HepG2 (cell line): ENCODE data around the gene DNALI1. TPM values are rescaled to one million over a fixed set of nuclear protein-coding genes. Genes with fewer than 3 reads are reported as not detected.

Experiments used
- CSRNP1 ChIP-seq: sonication (generic); formaldehyde crosslinking; IDR thresholded peaks from 2 replicates; pipeline ENCODE4 v1.8.1; 2023; ENCODE audit warnings: mild to moderate bottlenecking, missing genetic modification reagents
- FLYWCH1 ChIP-seq: sonication (generic); formaldehyde crosslinking; IDR thresholded peaks from 2 replicates; pipeline ENCODE4 v1.8.1; 2023; ENCODE audit warnings: mild to moderate bottlenecking, missing genetic modification reagents
- FOXA1 ChIP-seq, 2 experiments: fragments of 450-650 bp in 1 of 2; sonication (generic) in 1 of 2; formaldehyde crosslinking in 1 of 2; IDR thresholded peaks; 2 replicates each; pipeline versions ENCODE4 v1.4.0 to v1.6.1; 2016 to 2020; ENCODE audit warnings: missing genetic modification reagents in 1 of 2
- MAFG ChIP-seq: sonication (generic); formaldehyde crosslinking; IDR thresholded peaks from 2 replicates; pipeline ENCODE4 v1.5.1; 2020; ENCODE audit warnings: mild to moderate bottlenecking, missing genetic modification reagents
- PAF1 ChIP-seq: IDR thresholded peaks from 2 replicates; pipeline ENCODE4 v1.6.1; 2016; ENCODE audit warnings: missing genetic modification reagents, missing compliant biosample characterization
- POGZ ChIP-seq: sonication (generic); formaldehyde crosslinking; IDR thresholded peaks from 2 replicates; pipeline ENCODE4 v1.4.0; 2020; ENCODE audit warnings: mild to moderate bottlenecking, missing genetic modification reagents
- POLR2AphosphoS5 ChIP-seq: IDR thresholded peaks from 2 replicates; pipeline ENCODE4 v1.6.1; 2012; ENCODE audit warnings: low read depth, low read length
- REL ChIP-seq: sonication (generic); formaldehyde crosslinking; conservative IDR thresholded peaks from 2 replicates; pipeline ENCODE4 v1.8.0; 2022; ENCODE audit warnings: mild to moderate bottlenecking, missing genetic modification reagents, moderate library complexity
- SALL1 ChIP-seq: sonication (generic); formaldehyde crosslinking; IDR thresholded peaks from 2 replicates; pipeline ENCODE4 v1.8.0; 2022; ENCODE audit warnings: mild to moderate bottlenecking, missing genetic modification reagents
- SCMH1 ChIP-seq: sonication (generic); formaldehyde crosslinking; IDR thresholded peaks from 2 replicates; pipeline ENCODE4 v1.9.0; 2021; ENCODE audit warnings: missing genetic modification reagents, mild to moderate bottlenecking, borderline replicate concordance
- SIN3B ChIP-seq: fragments of 150-350 bp; IDR thresholded peaks from 2 replicates; pipeline ENCODE4 v1.6.1; 2014; ENCODE audit warnings: low read length
- TARDBP ChIP-seq: sonication (generic); formaldehyde crosslinking; IDR thresholded peaks from 2 replicates; pipeline ENCODE4 v1.8.0; 2022; ENCODE audit warnings: mild to moderate bottlenecking, missing genetic modification reagents
- TGIF2 ChIP-seq: IDR thresholded peaks from 2 replicates; pipeline ENCODE4 v1.6.1; 2016; ENCODE audit warnings: control low read depth, missing compliant biosample characterization
- TOPORS ChIP-seq: sonication (generic); formaldehyde crosslinking; IDR thresholded peaks from 2 replicates; pipeline ENCODE4 v1.8.0; 2023; ENCODE audit warnings: mild to moderate bottlenecking, missing genetic modification reagents
- TP53 ChIP-seq: sonication (generic); formaldehyde crosslinking; conservative IDR thresholded peaks from 2 replicates; pipeline ENCODE4 v1.4.0; 2020; ENCODE audit warnings: missing genetic modification reagents
- ZBTB7B ChIP-seq: sonication (generic); formaldehyde crosslinking; IDR thresholded peaks from 2 replicates; pipeline ENCODE4 v1.4.0; 2020; ENCODE audit warnings: missing genetic modification reagents
- ZNF224 ChIP-seq: sonication (generic); formaldehyde crosslinking; IDR thresholded peaks from 2 replicates; pipeline ENCODE4 v1.5.0; 2020; ENCODE audit warnings: mild to moderate bottlenecking, missing genetic modification reagents
- ZNF275 ChIP-seq: sonication (generic); formaldehyde crosslinking; IDR thresholded peaks from 2 replicates; pipeline ENCODE4 v1.8.0; 2022; ENCODE audit warnings: missing genetic modification reagents, mild to moderate bottlenecking, inconsistent platforms, borderline replicate concordance
- ZNF337 ChIP-seq: sonication (generic); formaldehyde crosslinking; IDR thresholded peaks from 2 replicates; pipeline ENCODE4 v1.5.1; 2020; ENCODE audit warnings: missing genetic modification reagents, low read depth, mild to moderate bottlenecking, borderline replicate concordance
- ZNF562 ChIP-seq: sonication (generic); formaldehyde crosslinking; IDR thresholded peaks from 2 replicates; pipeline ENCODE4 v1.8.0; 2022; ENCODE audit warnings: missing genetic modification reagents, borderline replicate concordance
- ZNF652 ChIP-seq: IDR thresholded peaks from 2 replicates; pipeline ENCODE4 v1.6.1; 2016; ENCODE audit warnings: low read depth, borderline replicate concordance
- ZNF780A ChIP-seq: sonication (generic); formaldehyde crosslinking; IDR thresholded peaks from 2 replicates; pipeline ENCODE4 v1.8.0; 2022; ENCODE audit warnings: mild to moderate bottlenecking, missing genetic modification reagents, moderate library complexity
- ZNF816 ChIP-seq: sonication (generic); formaldehyde crosslinking; IDR thresholded peaks from 2 replicates; pipeline ENCODE4 v1.8.0; 2022; ENCODE audit warnings: missing genetic modification reagents, mild to moderate bottlenecking, borderline replicate concordance
- ZNF841 ChIP-seq: sonication (generic); formaldehyde crosslinking; IDR thresholded peaks from 2 replicates; pipeline ENCODE4 v1.8.1; 2023; ENCODE audit warnings: missing genetic modification reagents, borderline replicate concordance
- polyA plus RNA-seq, 8 experiments: library from polyadenylated mRNA; depleted of rRNA in 3 of 8; stranded (reverse) in 7 of 8; unstranded in 1 of 8; fragments of >200 nt; fragmentation: Illumina TruSeq in 4 of 8; extraction: Trizol in 4 of 8; gene quantifications; 2 replicates each; pipeline versions ENCODE4 v1.2.1 to v1.2.3, GENCODE V29; 2011 to 2016; ENCODE audit warnings: low read depth in 4 of 8, missing spikeins in 1 of 8, mixed read lengths in 1 of 8; ENCODE audit not compliant: insufficient read depth in 1 of 8
- total RNA-seq, 5 experiments: library from RNA; depleted of rRNA; stranded (reverse); fragments of >200 nt; fragmentation: Illumina TruSeq; extraction: Trizol; gene quantifications; 2 replicates each; pipeline ENCODE4 v1.2.3, GENCODE V29; 2016; ENCODE audit warnings: low read depth in 1 of 5
- TF ChIP-seq, protein P1 (sequence below): sonication (generic); formaldehyde crosslinking; IDR thresholded peaks from 2 replicates; pipeline ENCODE4 v1.8.0; 2022; ENCODE audit warnings: missing genetic modification reagents, low read depth, mild to moderate bottlenecking, borderline replicate concordance
- TF ChIP-seq, protein P2 (sequence below): sonication (generic); formaldehyde crosslinking; IDR thresholded peaks from 2 replicates; pipeline ENCODE4 v1.5.0; 2020; ENCODE audit warnings: missing genetic modification reagents

The DNALI1 gene
- total and polyA plus RNA-seq, 2 of the 13 experiments (the other 11 are each of a cell fraction or from before 2014, with no cell fraction given): 0.42 to 0.70 TPM

DNA sequence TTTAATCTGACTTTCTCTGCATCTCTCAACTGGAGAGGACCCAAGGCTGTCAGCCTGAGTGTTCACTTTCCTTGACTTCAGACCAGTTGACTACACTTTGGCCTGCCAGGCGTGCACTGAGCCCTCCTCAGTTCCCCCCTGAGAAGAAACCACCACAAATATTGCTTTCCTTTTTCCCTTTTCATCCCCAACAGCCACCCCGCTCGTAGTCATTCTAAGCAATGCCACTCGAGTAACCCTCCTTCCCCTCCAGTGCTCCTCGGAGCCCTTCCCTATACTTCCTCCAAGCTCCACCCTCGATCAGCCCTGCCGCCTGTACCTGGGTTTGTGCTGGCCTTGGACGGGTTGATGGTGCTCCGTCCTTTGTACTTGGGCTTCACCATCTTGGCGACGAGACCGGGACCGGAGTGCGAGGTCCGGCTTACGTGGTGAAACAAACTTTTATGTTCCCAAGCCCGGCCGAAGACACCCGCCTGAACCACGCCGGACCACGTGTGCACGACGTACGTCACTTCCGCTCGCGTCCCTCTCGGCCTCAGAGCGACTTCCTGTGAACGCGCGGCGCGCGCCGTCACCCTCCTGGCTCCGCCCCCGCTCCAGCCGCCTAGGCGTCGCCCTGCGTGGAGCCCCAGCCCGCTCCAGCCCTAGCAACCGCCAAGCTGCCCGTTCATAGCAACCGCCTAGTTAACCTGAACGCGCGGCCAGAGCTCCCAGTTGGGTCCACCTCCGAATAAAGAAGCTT lies 38.9 kb downstream of the DNALI1 start, which contains the start of gene GNL2 (continued):
- TF ChIP-seq, protein P1, sequence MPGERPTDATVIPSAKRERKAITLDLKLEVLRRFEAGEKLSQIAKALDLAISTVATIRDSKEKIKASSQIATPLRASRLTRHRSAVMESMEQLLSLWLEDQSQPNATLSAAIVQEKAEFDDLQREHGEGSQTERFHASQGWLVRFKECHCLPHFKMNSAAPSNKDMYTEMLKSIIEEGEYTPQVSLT (CRISPR knock-in tag): no peak
- TF ChIP-seq ZNF224 (CRISPR knock-in tag) (no peak), CSRNP1 (CRISPR knock-in tag) (peak; percentile 55; the same call in 1 of the 2 replicates), SCMH1 (CRISPR knock-in tag) (no peak), TP53 (CRISPR knock-in tag) (no peak), FLYWCH1 (CRISPR knock-in tag) (no peak), TGIF2 (CRISPR knock-in tag) (peak; percentile 66; the same call in 1 of the 2 replicates), REL (CRISPR knock-in tag) (no peak), ZNF275 (CRISPR knock-in tag) (peak; percentile 42; the same call in 1 of the 2 replicates), ZNF780A (no peak), SIN3B (no peak), TARDBP (CRISPR knock-in tag) (peak; percentile 67; the same call in 1 of the 2 replicates), ZNF816 (CRISPR knock-in tag) (no peak), SALL1 (CRISPR knock-in tag) (peak; percentile 88), TOPORS (0 out of 2 replicates have a peak, but pooled peaks have one; percentile 24), PAF1 (CRISPR knock-in tag) (no peak), POGZ (CRISPR knock-in tag) (peak; percentile 81), ZBTB7B (CRISPR knock-in tag) (no peak), POLR2AphosphoS5 (peak; percentile 93), ZNF562 (CRISPR knock-in tag) (no peak), ZNF652 (no peak), ZNF841 (CRISPR knock-in tag) (no peak), MAFG (CRISPR knock-in tag) (no peak), ZNF337 (CRISPR knock-in tag) (no peak), FOXA1 (IDR thresholded peaks at IDR 0.05) (no peak), FOXA1 (CRISPR knock-in tag; IDR thresholded peaks at IDR 0.05) (no peak)
- TF ChIP-seq, protein P2, sequence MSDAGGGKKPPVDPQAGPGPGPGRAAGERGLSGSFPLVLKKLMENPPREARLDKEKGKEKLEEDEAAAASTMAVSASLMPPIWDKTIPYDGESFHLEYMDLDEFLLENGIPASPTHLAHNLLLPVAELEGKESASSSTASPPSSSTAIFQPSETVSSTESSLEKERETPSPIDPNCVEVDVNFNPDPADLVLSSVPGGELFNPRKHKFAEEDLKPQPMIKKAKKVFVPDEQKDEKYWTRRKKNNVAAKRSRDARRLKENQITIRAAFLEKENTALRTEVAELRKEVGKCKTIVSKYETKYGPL: no peak
